ENCODE results near the gene KLHL29.

DNA sequence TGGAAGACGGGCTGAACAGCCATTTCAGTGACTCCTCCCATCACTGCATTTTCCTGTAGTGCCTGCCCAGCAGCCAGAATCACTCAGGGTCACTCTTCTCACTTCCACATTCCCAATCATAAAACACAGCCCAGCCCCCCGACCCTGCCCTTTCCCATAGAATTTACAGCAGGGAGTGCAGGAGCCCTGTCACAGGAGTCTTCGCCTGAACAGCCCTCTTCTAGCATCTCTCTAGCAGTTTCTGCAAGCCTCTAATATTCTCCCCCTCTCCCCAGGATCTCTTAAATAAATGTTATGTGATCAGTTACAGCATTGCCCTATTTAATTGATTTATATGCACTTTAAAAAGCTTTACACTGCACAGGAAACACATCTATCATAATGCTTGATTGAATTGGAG lies 42.9 kb upstream of the KLHL29 start:
- TF ChIP-seq, protein P1, sequence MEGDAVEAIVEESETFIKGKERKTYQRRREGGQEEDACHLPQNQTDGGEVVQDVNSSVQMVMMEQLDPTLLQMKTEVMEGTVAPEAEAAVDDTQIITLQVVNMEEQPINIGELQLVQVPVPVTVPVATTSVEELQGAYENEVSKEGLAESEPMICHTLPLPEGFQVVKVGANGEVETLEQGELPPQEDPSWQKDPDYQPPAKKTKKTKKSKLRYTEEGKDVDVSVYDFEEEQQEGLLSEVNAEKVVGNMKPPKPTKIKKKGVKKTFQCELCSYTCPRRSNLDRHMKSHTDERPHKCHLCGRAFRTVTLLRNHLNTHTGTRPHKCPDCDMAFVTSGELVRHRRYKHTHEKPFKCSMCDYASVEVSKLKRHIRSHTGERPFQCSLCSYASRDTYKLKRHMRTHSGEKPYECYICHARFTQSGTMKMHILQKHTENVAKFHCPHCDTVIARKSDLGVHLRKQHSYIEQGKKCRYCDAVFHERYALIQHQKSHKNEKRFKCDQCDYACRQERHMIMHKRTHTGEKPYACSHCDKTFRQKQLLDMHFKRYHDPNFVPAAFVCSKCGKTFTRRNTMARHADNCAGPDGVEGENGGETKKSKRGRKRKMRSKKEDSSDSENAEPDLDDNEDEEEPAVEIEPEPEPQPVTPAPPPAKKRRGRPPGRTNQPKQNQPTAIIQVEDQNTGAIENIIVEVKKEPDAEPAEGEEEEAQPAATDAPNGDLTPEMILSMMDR (IDR thresholded peaks at IDR 0.05): no peak
- TF ChIP-seq, protein P2, sequence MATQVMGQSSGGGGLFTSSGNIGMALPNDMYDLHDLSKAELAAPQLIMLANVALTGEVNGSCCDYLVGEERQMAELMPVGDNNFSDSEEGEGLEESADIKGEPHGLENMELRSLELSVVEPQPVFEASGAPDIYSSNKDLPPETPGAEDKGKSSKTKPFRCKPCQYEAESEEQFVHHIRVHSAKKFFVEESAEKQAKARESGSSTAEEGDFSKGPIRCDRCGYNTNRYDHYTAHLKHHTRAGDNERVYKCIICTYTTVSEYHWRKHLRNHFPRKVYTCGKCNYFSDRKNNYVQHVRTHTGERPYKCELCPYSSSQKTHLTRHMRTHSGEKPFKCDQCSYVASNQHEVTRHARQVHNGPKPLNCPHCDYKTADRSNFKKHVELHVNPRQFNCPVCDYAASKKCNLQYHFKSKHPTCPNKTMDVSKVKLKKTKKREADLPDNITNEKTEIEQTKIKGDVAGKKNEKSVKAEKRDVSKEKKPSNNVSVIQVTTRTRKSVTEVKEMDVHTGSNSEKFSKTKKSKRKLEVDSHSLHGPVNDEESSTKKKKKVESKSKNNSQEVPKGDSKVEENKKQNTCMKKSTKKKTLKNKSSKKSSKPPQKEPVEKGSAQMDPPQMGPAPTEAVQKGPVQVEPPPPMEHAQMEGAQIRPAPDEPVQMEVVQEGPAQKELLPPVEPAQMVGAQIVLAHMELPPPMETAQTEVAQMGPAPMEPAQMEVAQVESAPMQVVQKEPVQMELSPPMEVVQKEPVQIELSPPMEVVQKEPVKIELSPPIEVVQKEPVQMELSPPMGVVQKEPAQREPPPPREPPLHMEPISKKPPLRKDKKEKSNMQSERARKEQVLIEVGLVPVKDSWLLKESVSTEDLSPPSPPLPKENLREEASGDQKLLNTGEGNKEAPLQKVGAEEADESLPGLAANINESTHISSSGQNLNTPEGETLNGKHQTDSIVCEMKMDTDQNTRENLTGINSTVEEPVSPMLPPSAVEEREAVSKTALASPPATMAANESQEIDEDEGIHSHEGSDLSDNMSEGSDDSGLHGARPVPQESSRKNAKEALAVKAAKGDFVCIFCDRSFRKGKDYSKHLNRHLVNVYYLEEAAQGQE (IDR thresholded peaks at IDR 0.05; ENCODE audit: insufficient read depth in 1 of 2, low read depth in 2 of 2, low read length in 1 of 2): no peak
- no peak for TF ChIP-seq POLR2AphosphoS5 (IDR thresholded peaks at IDR 0.05; ENCODE audit: low read depth, low read length)

Measured in Panc1 (cell line).